IMR-90 (cell line): ENCODE results near the gene CLNK. TPM values are rescaled to one million over a fixed set of nuclear protein-coding genes. Genes with fewer than 3 reads are reported as not detected.
A peak's percentile ranks its signal among the peaks of the same experiment; 100 is the strongest.

Experiments
- ATAC-seq: fragments of 200-7000 bp; cut with Tn5 transposase; 2 replicates; pipeline ENCODE4 v1.9.1; 2020; ENCODE audit warnings: low read depth, mild to moderate bottlenecking, moderate library complexity
- BruUV-seq: library from RNA; stranded (reverse); fragments of 400-500 nt; replicated peaks from 2 replicates; lab custom pipeline; 2021; lab: Mats Ljungman, UMichigan
- CTCF ChIA-PET: fragments of 300-600 bp; formaldehyde crosslinking; extraction: SDS; loops from one replicate; lab custom pipeline; 2021; ENCODE audit warnings: antibody characterized with exemption; lab: Yijun Ruan, JAX
- POLR2A ChIA-PET: fragments of 300-600 bp; sonication (Branson Sonifier 250); formaldehyde crosslinking; loops from one replicate; lab custom pipeline; 2022; ENCODE audit warnings: antibody characterized with exemption; ENCODE audit not compliant: unreplicated experiment; lab: Charles Lee
- DNase-seq: peaks from one replicate; pipeline ENCODE4 v3.0.0; 2013
- H2AFZ ChIP-seq: replicated peaks from 2 replicates; pipeline ENCODE3; 2013; ENCODE audit warnings: low read length, mild to moderate bottlenecking; ENCODE audit not compliant: poor library complexity
- H2AK5ac ChIP-seq: 2 replicates; pipeline ENCODE4 v1.6.1; 2013; ENCODE audit warnings: low read depth, low read length, inconsistent platforms
- H2AK9ac ChIP-seq: replicated peaks from 2 replicates; pipeline ENCODE3; 2013; ENCODE audit warnings: mild to moderate bottlenecking, low read depth, low read length, moderate library complexity; ENCODE audit not compliant: poor library complexity
- H2BK120ac ChIP-seq: 2 replicates; pipeline ENCODE4 v1.6.1; 2013; ENCODE audit warnings: low read depth, low read length, inconsistent platforms
- H2BK15ac ChIP-seq: 3 replicates; pipeline ENCODE4 v1.6.1; 2013; ENCODE audit warnings: low read depth, low read length, inconsistent platforms
- H2BK20ac ChIP-seq: 2 replicates; pipeline ENCODE4 v1.6.1; 2013; ENCODE audit warnings: low read depth, mild to moderate bottlenecking, inconsistent platforms, low read length, moderate library complexity
- H2BK5ac ChIP-seq: 2 replicates; pipeline ENCODE4 v1.6.1; 2013; ENCODE audit warnings: mild to moderate bottlenecking, low read depth, low read length, inconsistent platforms; ENCODE audit not compliant: poor library complexity, severe bottlenecking
- H3K14ac ChIP-seq: replicated peaks from 2 replicates; pipeline ENCODE4 v1.6.1; 2013; ENCODE audit warnings: low read depth, low read length, inconsistent platforms
- H3K18ac ChIP-seq: 2 replicates; pipeline ENCODE4 v1.6.1; 2013; ENCODE audit warnings: low read depth, low read length, control low read depth
- H3K23ac ChIP-seq: 2 replicates; pipeline ENCODE4 v1.6.1; 2013; ENCODE audit warnings: low read depth, low read length, inconsistent platforms
- H3K27ac ChIP-seq: 2 replicates; pipeline ENCODE4 v1.5.1; 2013; ENCODE audit warnings: mild to moderate bottlenecking, control low read depth, low read length; ENCODE audit not compliant: insufficient read depth
- H3K27me3 ChIP-seq: 2 replicates; pipeline ENCODE4 v1.6.1; 2013; ENCODE audit warnings: low read length; ENCODE audit not compliant: control insufficient read depth, insufficient read depth
- H3K36me3 ChIP-seq: 2 replicates; pipeline ENCODE4 v1.6.1; 2013; ENCODE audit warnings: low read length, mixed read lengths; ENCODE audit not compliant: control insufficient read depth, insufficient read depth
- H3K4ac ChIP-seq: 2 replicates; pipeline ENCODE4 v1.6.1; 2013; ENCODE audit warnings: low read depth, low read length, inconsistent platforms
- H3K4me1 ChIP-seq: 2 replicates; pipeline ENCODE4 v1.6.1; 2013; ENCODE audit warnings: low read length, mixed read lengths; ENCODE audit not compliant: control insufficient read depth, insufficient read depth
- H3K4me2 ChIP-seq: 2 replicates; pipeline ENCODE4 v1.6.1; 2013; ENCODE audit warnings: low read depth, mild to moderate bottlenecking, control low read depth, low read length, moderate library complexity
- H3K4me3 ChIP-seq: 2 replicates; pipeline ENCODE4 v1.5.1; 2013; ENCODE audit warnings: low read depth, mild to moderate bottlenecking, control low read depth, low read length, moderate library complexity; ENCODE audit not compliant: insufficient read depth
- H3K56ac ChIP-seq: 2 replicates; pipeline ENCODE4 v1.6.1; 2013; ENCODE audit warnings: low read length, inconsistent platforms; ENCODE audit not compliant: insufficient read depth; ENCODE audit errors: extremely low read depth
- H3K79me1 ChIP-seq, 2 experiments: 2 replicates each; pipeline ENCODE4 v1.6.1; 2013; ENCODE audit warnings: low read length in 2 of 2, inconsistent platforms in 1 of 2, low read depth in 1 of 2
- H3K9ac ChIP-seq: 2 replicates; pipeline ENCODE4 v1.6.1; 2013; ENCODE audit warnings: low read depth, low read length, control low read depth
- H3K9me1 ChIP-seq: 2 replicates; pipeline ENCODE4 v1.6.1; 2013; ENCODE audit warnings: low read length, inconsistent platforms; ENCODE audit not compliant: insufficient read depth
- H3K9me3 ChIP-seq: 2 replicates; pipeline ENCODE4 v1.6.1; 2013; ENCODE audit warnings: low read length; ENCODE audit not compliant: control insufficient read depth, insufficient read depth
- H4K20me1 ChIP-seq: 2 replicates; pipeline ENCODE4 v1.6.1; 2013; ENCODE audit warnings: low read length, inconsistent platforms; ENCODE audit not compliant: insufficient read depth
- H4K5ac ChIP-seq: 2 replicates; pipeline ENCODE4 v1.6.1; 2013; ENCODE audit warnings: mild to moderate bottlenecking, low read depth, low read length, control low read depth
- H4K8ac ChIP-seq, 2 experiments: 2 replicates each; pipeline ENCODE4 v1.6.1; 2013; ENCODE audit warnings: low read depth in 2 of 2, low read length in 2 of 2, control low read depth in 1 of 2, inconsistent platforms in 1 of 2
- H4K91ac ChIP-seq: 2 replicates; pipeline ENCODE4 v1.6.1; 2013; ENCODE audit warnings: low read depth, low read length, inconsistent platforms; ENCODE audit not compliant: insufficient read depth
- CTCF ChIP-seq: conservative IDR thresholded peaks from 2 replicates; pipeline ENCODE4 v1.5.1; 2012; ENCODE audit warnings: mild to moderate bottlenecking, low read depth, low read length, improper control_type of control experiment
- FOS ChIP-seq: fragments of 150-350 bp; IDR thresholded peaks from 2 replicates; pipeline ENCODE4 v1.6.1; 2016; ENCODE audit warnings: low read depth, low read length
- USF2 ChIP-seq: fragments of 150-350 bp; IDR thresholded peaks from 2 replicates; pipeline ENCODE4 v1.6.1; 2017; ENCODE audit warnings: mild to moderate bottlenecking, antibody characterized with exemption, low read length, low read depth
- WGBS, 2 experiments: methylation state at CpG; one replicate each; pipeline versions ENCODE4 v1.1.5 to v1.1.7; 2013; ENCODE audit warnings: missing lambda C conversion rate in 2 of 2; ENCODE audit not compliant: insufficient read length in 1 of 2; ENCODE audit errors: extremely low coverage in 2 of 2; 5-methylcytosine and 5-hydroxymethylcytosine counted together
- dilution Hi-C: fragments of 300-500 bp; cut with HindIII; formaldehyde crosslinking; loops from one replicate; pipeline ENCODE4 v1.14.3; 2018; ENCODE audit warnings: low sequenced_read_pairs; ENCODE audit not compliant: unreplicated experiment
- in situ Hi-C: fragments of 300-500 bp; cut with MboI; formaldehyde crosslinking; loops from 3 replicates; pipeline ENCODE4 v1.14.3; 2019; ENCODE audit warnings: low sequenced_read_pairs, inconsistent platforms, mixed read lengths
- intact Hi-C: fragments of 100-400 bp; cut with micrococcal nuclease; formaldehyde crosslinking; loops from 2 replicates; pipeline ENCODE4 v1.10.0; 2022
- polyA plus RNA-seq, 3 experiments: library from polyadenylated mRNA; depleted of rRNA; stranded (reverse); fragments of >200 nt; gene quantifications; 2 replicates each; pipeline ENCODE4 v1.2.3, GENCODE V29; 2012; ENCODE audit warnings: low replicate concordance in 1 of 3
- total RNA-seq: library from RNA; depleted of rRNA; stranded (reverse); fragments of >200 nt; gene quantifications from 2 replicates; pipeline ENCODE4 v1.2.3, GENCODE V29; 2012

CLNK gene
- total and polyA plus RNA-seq, 2 of the 4 experiments (the other 2 are of a cell fraction) = not detected

GRCh38 chr4:10605746-10606482 lies 78.7 kb downstream of the CLNK start:
- Histone ChIP-seq H3K27ac (peak overlapping the region; percentile 78), H3K14ac (peak overlapping the region; percentile 80), H3K56ac (peak overlapping the region; percentile 58; the same call in 1 of the 2 replicates), H3K27me3 (no peaks in the 10 kb centered on the region), H2AFZ (no peak overlapping the region), H4K5ac (peak overlapping the region; percentile 93), H4K20me1 (no peaks in the 10 kb centered on the region), H3K9ac (no peak overlapping the region), H3K79me1 (no peaks in the 10 kb centered on the region), H2BK20ac (peak overlapping the region; percentile 89), H3K36me3 (no peaks in the 10 kb centered on the region), H2BK15ac (peak overlapping the region; percentile 92; the same call in 2 of the 3 replicates), H3K4me2 (peak overlapping the region; percentile 78), H4K91ac (peak overlapping the region; percentile 91), H3K9me3 (no peaks in the 10 kb centered on the region), H3K4me1 (peaks cover 17% of the 10 kb centered on the region), H3K4ac (peak overlapping the region; percentile 98), H2BK120ac (peak overlapping the region; percentile 94), H3K9me1 (peaks cover 18% of the 10 kb centered on the region), H2BK5ac (peak overlapping the region; percentile 95), H4K8ac (peak overlapping the region; percentile 74 to 96; a peak in 3 of 4 replicates), H3K23ac (peak overlapping the region; percentile 76; the same call in 1 of the 2 replicates), H3K18ac (peak overlapping the region; percentile 100), H2AK9ac (no peak overlapping the region), H3K4me3 (no peak overlapping the region), H2AK5ac (peak overlapping the region; percentile 96)
- CTCF ChIA-PET = interaction anchor here (0.6 to 1.8 kb wide), 3 partner anchors 8 to 238 kb away, joined by 3 to 8 read pairs (median 4); no protein-coding TSS in a partner anchor
- TF ChIP-seq CTCF (no peak), FOS (peak; percentile 89), USF2 (no peak)
- DNase-seq (peak; percentile 85), ATAC-seq (peak; percentile 84)
- intact Hi-C loops = no loop called here
- BruUV-seq = no TSS peak
- POLR2A ChIA-PET = no interaction called here
- WGBS, 2 experiments = no CpG with 5 or more reads among the region's 5 CpGs
- in situ Hi-C loops = no loop called here
- dilution Hi-C loops = no loop called here
